Neural progenitor cell (in vitro differentiated cells): ENCODE data around the gene TMBIM1. TPM values are rescaled to one million over a fixed set of nuclear protein-coding genes. Genes with fewer than 3 reads are reported as not detected.

Experiments used
- DNase-seq: peaks from one replicate; pipeline ENCODE4 v3.0.0-alpha.2; 2016; ENCODE audit warnings: low spot score
- H2AFZ ChIP-seq: fragments of 200-600 bp; sonication (generic); replicated peaks from 2 replicates; pipeline ENCODE4 v1.6.1; 2016; ENCODE audit warnings: antibody characterized with exemption
- H3F3A ChIP-seq: fragments of 200-600 bp; sonication (generic); 2 replicates; pipeline ENCODE4 v1.6.1; 2016; ENCODE audit warnings: antibody characterized with exemption, low read depth
- H3K27ac ChIP-seq: fragments of 200-600 bp; sonication (generic); 2 replicates; pipeline ENCODE4 v1.5.1; 2016; ENCODE audit warnings: mild to moderate bottlenecking
- H3K27me3 ChIP-seq: fragments of 200-600 bp; sonication (generic); 2 replicates; pipeline ENCODE4 v1.6.1; 2016; ENCODE audit warnings: mild to moderate bottlenecking, moderate library complexity
- H3K36me3 ChIP-seq: fragments of 200-600 bp; sonication (generic); 2 replicates; pipeline ENCODE4 v1.5.1; 2016
- H3K4me1 ChIP-seq: fragments of 200-600 bp; sonication (generic); 2 replicates; pipeline ENCODE4 v1.6.1; 2016; ENCODE audit warnings: mixed run types
- H3K4me2 ChIP-seq: fragments of 200-600 bp; sonication (generic); 2 replicates; pipeline ENCODE4 v1.6.1; 2016
- H3K4me3 ChIP-seq: fragments of 200-600 bp; sonication (generic); 2 replicates; pipeline ENCODE4 v1.5.1; 2016
- H3K79me2 ChIP-seq: fragments of 200-600 bp; sonication (generic); 2 replicates; pipeline ENCODE4 v1.6.1; 2016; ENCODE audit warnings: low read depth
- H3K9ac ChIP-seq: fragments of 200-600 bp; sonication (generic); 2 replicates; pipeline ENCODE4 v1.6.1; 2016
- H3K9me3 ChIP-seq: fragments of 200-600 bp; sonication (generic); 2 replicates; pipeline ENCODE4 v1.5.1; 2016; ENCODE audit warnings: low read depth
- H4K20me1 ChIP-seq: fragments of 200-600 bp; sonication (generic); 2 replicates; pipeline ENCODE4 v1.6.1; 2016; ENCODE audit warnings: low read depth
- H3K27ac Mint-ChIP-seq: 3 replicates; pipeline ENCODE4 v1.8.0; 2021; ENCODE audit warnings: mixed read lengths
- H3K27me3 Mint-ChIP-seq: 2 replicates; pipeline ENCODE4 v1.8.0; 2022; ENCODE audit warnings: low read depth, mild to moderate bottlenecking, inconsistent platforms, moderate library complexity, mixed read lengths; ENCODE audit not compliant: insufficient read depth
- H3K36me3 Mint-ChIP-seq: 3 replicates; pipeline ENCODE4 v1.8.0; 2021; ENCODE audit warnings: mixed read lengths
- H3K4me1 Mint-ChIP-seq: 3 replicates; pipeline ENCODE4 v1.8.0; 2021; ENCODE audit warnings: mixed read lengths
- H3K4me3 Mint-ChIP-seq: 3 replicates; pipeline ENCODE4 v1.8.0; 2021; ENCODE audit warnings: mild to moderate bottlenecking, moderate library complexity, mixed read lengths
- H3K9me3 Mint-ChIP-seq: 3 replicates; pipeline ENCODE4 v1.8.0; 2020; ENCODE audit warnings: mixed read lengths
- CTCF ChIP-seq: fragments of 200-600 bp; sonication (generic); IDR thresholded peaks from 2 replicates; pipeline ENCODE4 v1.5.1; 2017; ENCODE audit warnings: antibody characterized with exemption, mild to moderate bottlenecking
- EZH2 ChIP-seq: fragments of 200-600 bp; sonication (generic); IDR thresholded peaks from 2 replicates; pipeline ENCODE4 v1.6.1; 2017; ENCODE audit warnings: antibody characterized with exemption, mild to moderate bottlenecking, moderate library complexity
- EZH2phosphoT487 ChIP-seq: fragments of 200-600 bp; sonication (generic); IDR thresholded peaks from 2 replicates; pipeline ENCODE4 v1.6.1; 2017; ENCODE audit warnings: antibody characterized with exemption
- total RNA-seq: library from RNA; depleted of rRNA; stranded (reverse); fragments of >200 nt; gene quantifications from 2 replicates; pipeline ENCODE4 v1.2.3, GENCODE V29; 2015; ENCODE audit warnings: low replicate concordance

The TMBIM1 gene
- total RNA-seq, 1 donor from 2014 or later, result 11.1 TPM

- no peak overlapping the region for H3K4me2 ChIP-seq
Measured at GRCh38 chr2:218267259-218267658, 25.0 kb downstream of the TMBIM1 start.

DNA sequence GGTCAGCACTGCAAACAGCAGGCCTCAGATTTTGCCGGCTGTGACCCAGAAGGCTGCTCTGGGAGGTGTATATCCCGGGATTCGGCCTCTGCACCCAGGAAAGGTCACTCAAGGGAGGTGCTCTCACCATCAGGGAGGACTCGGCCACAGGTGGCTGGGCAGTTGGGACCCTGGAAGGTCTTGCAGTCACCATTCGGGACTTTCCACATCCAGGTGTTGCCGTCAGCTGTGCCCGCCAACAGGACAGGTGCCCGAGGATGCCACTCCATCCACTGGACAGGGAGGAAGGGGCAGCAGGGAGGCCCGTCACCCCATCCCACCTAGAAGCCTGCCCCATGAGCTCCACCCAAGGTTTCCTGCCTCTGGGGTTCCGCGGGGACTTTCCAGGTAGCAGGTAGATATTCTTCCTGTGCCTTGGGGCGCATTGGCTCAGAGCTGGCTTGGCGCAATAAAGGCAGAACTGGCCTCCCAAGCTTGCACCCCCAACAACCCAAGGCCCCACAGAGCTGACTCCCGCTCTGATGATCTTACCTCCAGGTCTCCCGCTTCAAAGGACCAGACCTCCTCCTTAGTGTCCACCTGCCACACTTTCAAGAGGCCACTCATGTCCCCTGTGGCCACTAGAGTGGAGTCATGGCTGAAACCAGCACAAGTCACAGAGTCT, 25.9 kb downstream of the TMBIM1 start:
- H3K4me2 ChIP-seq, result no peak overlapping the region
- peaks cover 26% of the 10 kb centered on the region for H3K79me2 ChIP-seq
- Mint-ChIP-seq H3K36me3 (peaks cover 12% of the 10 kb centered on the region), H3K27ac (no peak overlapping the region), H3K4me3 (no peak overlapping the region), H3K27me3 (peaks cover 6% of the 10 kb centered on the region), H3K9me3 (no peaks in the 10 kb centered on the region), H3K4me1 (peaks cover 24% of the 10 kb centered on the region)
- H3K9me3 ChIP-seq, result no peaks in the 10 kb centered on the region
- H3K9ac ChIP-seq, result no peak overlapping the region
- no peak overlapping the region for H2AFZ ChIP-seq
- H4K20me1 ChIP-seq, result peaks cover 13% of the 10 kb centered on the region
- H3K27ac ChIP-seq, result no peak overlapping the region
- H3K36me3 ChIP-seq, result no peaks in the 10 kb centered on the region
- H3K4me1 ChIP-seq, result peaks cover 14% of the 10 kb centered on the region
- H3K27me3 ChIP-seq, result no peaks in the 10 kb centered on the region
- peaks cover 7% of the 10 kb centered on the region for H3F3A ChIP-seq
- TF ChIP-seq EZH2 (no peak), EZH2phosphoT487 (no peak), CTCF (no peak)
- H3K4me3 ChIP-seq, result no peak overlapping the region
- DNase-seq, result no peak

More at GRCh38 chr2:218267259-218267658, 25.0 kb downstream of the TMBIM1 start:
- Histone ChIP-seq H4K20me1 (peaks cover 13% of the 10 kb centered on the region), H3K9ac (no peak overlapping the region), H3K79me2 (peaks cover 27% of the 10 kb centered on the region), H2AFZ (no peak overlapping the region), H3K4me1 (peaks cover 12% of the 10 kb centered on the region), H3F3A (peaks cover 10% of the 10 kb centered on the region), H3K27me3 (no peaks in the 10 kb centered on the region), H3K4me3 (no peak overlapping the region), H3K27ac (no peak overlapping the region), H3K36me3 (no peaks in the 10 kb centered on the region), H3K9me3 (no peaks in the 10 kb centered on the region)
- DNase-seq, result no peak
- Mint-ChIP-seq H3K36me3 (peaks cover 12% of the 10 kb centered on the region), H3K27ac (no peak overlapping the region), H3K4me3 (no peak overlapping the region), H3K9me3 (no peaks in the 10 kb centered on the region), H3K27me3 (peaks cover 6% of the 10 kb centered on the region), H3K4me1 (peaks cover 24% of the 10 kb centered on the region)
- TF ChIP-seq CTCF, result no peak
- TF ChIP-seq EZH2, result no peak
- TF ChIP-seq EZH2phosphoT487, result no peak

DNA sequence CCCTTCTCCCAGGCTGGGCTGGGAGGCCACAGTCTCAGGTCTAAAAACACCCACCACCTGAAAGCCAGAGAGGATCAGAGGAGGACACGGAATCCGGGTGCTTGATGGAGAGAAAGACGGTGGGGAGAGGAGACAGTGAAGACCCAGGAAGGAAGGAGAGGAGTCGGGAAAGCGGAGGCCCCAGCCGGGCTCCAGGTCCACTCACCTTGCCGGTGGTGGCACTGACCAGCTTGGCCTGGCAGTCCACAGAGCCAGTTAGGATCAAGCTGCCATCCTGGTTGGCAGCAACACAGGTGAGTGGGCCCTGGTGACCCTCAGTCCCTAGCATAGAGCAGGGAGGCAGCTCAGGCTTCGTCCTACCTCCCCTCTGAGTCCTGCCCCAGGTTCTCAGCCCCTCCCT, 26.7 kb downstream of the TMBIM1 start:
- peaks cover 13% of the 10 kb centered on the region for H4K20me1 ChIP-seq

More for the DNA sequence above, 26.7 kb downstream of the TMBIM1 start:
- no peaks in the 10 kb centered on the region for H3K9me3 Mint-ChIP-seq
- TF ChIP-seq EZH2phosphoT487 (no peak), EZH2 (no peak), CTCF (no peak)
- no peaks in the 10 kb centered on the region for H3K27me3 ChIP-seq
- peaks cover 6% of the 10 kb centered on the region for H3K27me3 Mint-ChIP-seq
- no peak overlapping the region for H2AFZ ChIP-seq
- H3K79me2 ChIP-seq, result peaks cover 18% of the 10 kb centered on the region
- no peak overlapping the region for H3K4me3 ChIP-seq
- H3K27ac ChIP-seq, result no peak overlapping the region
- H3K4me1 Mint-ChIP-seq, result peaks cover 27% of the 10 kb centered on the region
- H3K9ac ChIP-seq, result no peak overlapping the region
- H3K36me3 ChIP-seq, result no peaks in the 10 kb centered on the region
- no peak for DNase-seq
- no peak overlapping the region for H3K27ac Mint-ChIP-seq
- H3K4me1 ChIP-seq, result peaks cover 17% of the 10 kb centered on the region
- no peak overlapping the region for H3K4me2 ChIP-seq
- H3K4me3 Mint-ChIP-seq, result no peak overlapping the region
- peaks cover 13% of the 10 kb centered on the region for H3F3A ChIP-seq
- peaks cover 12% of the 10 kb centered on the region for H3K36me3 Mint-ChIP-seq
- no peaks in the 10 kb centered on the region for H3K9me3 ChIP-seq
